Measurements from ENCODE around the gene SKAP2. TPM values are rescaled to one million over a fixed set of nuclear protein-coding genes. Genes with fewer than 3 reads are reported as not detected.

SKAP2 gene
- polyA plus RNA-seq, 3 donors = 19.2 to 204 (median 158) TPM

DNA sequence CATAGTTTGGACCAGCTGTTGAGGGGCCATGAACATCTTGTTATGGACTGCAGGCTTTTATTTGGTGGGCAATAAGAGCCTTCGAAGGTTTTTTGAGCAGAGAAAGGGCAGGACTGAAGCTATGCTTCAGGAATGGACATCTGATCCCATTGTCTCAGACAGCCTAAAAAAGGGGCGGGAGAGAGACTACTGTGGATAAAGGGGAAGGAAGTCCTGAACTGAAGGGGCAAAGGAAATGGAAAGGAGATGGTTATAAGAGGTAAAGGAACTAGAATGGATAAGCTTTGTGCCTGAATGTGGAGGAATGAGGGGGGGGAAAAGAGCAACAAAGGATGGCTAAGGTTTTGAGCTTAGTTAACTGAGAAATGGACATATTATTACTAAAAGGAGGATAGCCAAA, 172.5 kb downstream of the SKAP2 start:
- H3K27ac Mint-ChIP-seq = peak overlapping the region in 1 of 7 donors; percentile 61
- Histone ChIP-seq H3K36me3 (replicated peaks in 1 of 2; ENCODE audit: control insufficient read depth in 1 of 2, insufficient read depth in 2 of 2, low read length in 2 of 2) (peaks cover 2 to 32% of the 10 kb centered on the region in 2 donors), H3K4me2 (replicated peaks; ENCODE audit: extremely low read depth, low read length, poor library complexity, severe bottlenecking) (no peak overlapping the region), H3K9me3 (replicated peaks in 1 of 2; ENCODE audit: control insufficient read depth in 1 of 2, insufficient read depth in 1 of 2, low read length in 2 of 2) (no peaks in the 10 kb centered on the region), H3K4me3 (replicated peaks in 1 of 3; ENCODE audit: low read depth in 2 of 3, low read length in 3 of 3) (no peak overlapping the region), H3K27ac (ENCODE audit: low read depth in 1 of 2, low read length in 2 of 2) (no peak overlapping the region), H3K9ac (ENCODE audit: insufficient read depth, low read length, poor library complexity, severe bottlenecking) (no peak overlapping the region), H4K20me1 (ENCODE audit: insufficient read depth, low read length) (peaks cover 15% of the 10 kb centered on the region), H3K27me3 (ENCODE audit: control insufficient read depth in 2 of 2, insufficient read depth in 2 of 2, low read length in 2 of 2) (no peaks in the 10 kb centered on the region), H3K4me1 (ENCODE audit: control insufficient read depth in 1 of 2, insufficient read depth in 2 of 2, low read length in 2 of 2) (peaks cover 3 to 12% of the 10 kb centered on the region in 2 donors), H3K79me2 (ENCODE audit: insufficient read depth, low read length) (no peaks in the 10 kb centered on the region), H2AFZ (ENCODE audit: insufficient read depth, low read depth, low read length, poor library complexity, severe bottlenecking) (no peak overlapping the region)
- no peak for DNase-seq
- H3K4me3 Mint-ChIP-seq = no peak overlapping the region
- WGBS (ENCODE audit: insufficient coverage) = 35% methylated on average over 2 of the region's 2 CpGs
- no peak for TF ChIP-seq CTCF (IDR thresholded peaks at IDR 0.05)
- peaks cover 14% of the 10 kb centered on the region for H3K4me1 Mint-ChIP-seq
- peaks cover 0 to 2% (median 0%) of the 10 kb centered on the region in 3 donors for H3K27me3 Mint-ChIP-seq (ENCODE audit: low read depth in 3 of 3)
- intact Hi-C loops (cut with micrococcal nuclease) = no loop called here
- H3K9me3 Mint-ChIP-seq = no peaks in the 10 kb centered on the region
- peaks cover 27 to 39% of the 10 kb centered on the region in 2 donors for H3K36me3 Mint-ChIP-seq

DNA sequence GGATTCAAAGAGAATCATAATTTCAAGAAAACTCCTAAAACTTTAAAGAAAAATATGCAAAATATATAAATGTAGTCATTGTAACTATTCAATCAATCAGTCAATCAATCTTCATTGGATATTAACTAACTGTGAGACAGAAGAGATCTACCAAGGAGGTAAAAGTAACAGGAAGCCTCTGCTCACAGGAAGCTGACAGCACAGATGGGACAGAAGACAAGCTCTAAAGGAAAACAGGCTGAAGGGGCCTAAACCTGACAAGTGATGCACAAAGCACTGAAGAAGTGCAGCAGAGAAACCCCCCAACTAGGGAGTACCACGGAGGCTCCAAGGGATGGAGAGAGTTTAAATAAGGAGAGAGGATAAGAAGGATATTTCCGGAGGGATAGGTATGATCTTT, 173.0 kb downstream of the SKAP2 start:
- DNase-seq = no peak

More for the DNA sequence above, 173.0 kb downstream of the SKAP2 start:
- Histone ChIP-seq H3K4me1 (ENCODE audit: control insufficient read depth in 1 of 2, insufficient read depth in 2 of 2, low read length in 2 of 2) (peaks cover 3 to 12% of the 10 kb centered on the region in 2 donors), H3K27ac (ENCODE audit: low read depth in 1 of 2, low read length in 2 of 2) (no peak overlapping the region), H3K27me3 (ENCODE audit: control insufficient read depth in 2 of 2, insufficient read depth in 2 of 2, low read length in 2 of 2) (no peaks in the 10 kb centered on the region), H3K9ac (ENCODE audit: insufficient read depth, low read length, poor library complexity, severe bottlenecking) (no peak overlapping the region), H3K4me3 (replicated peaks in 1 of 3; ENCODE audit: low read depth in 2 of 3, low read length in 3 of 3) (no peak overlapping the region), H3K79me2 (ENCODE audit: insufficient read depth, low read length) (no peaks in the 10 kb centered on the region), H3K36me3 (replicated peaks in 1 of 2; ENCODE audit: control insufficient read depth in 1 of 2, insufficient read depth in 2 of 2, low read length in 2 of 2) (peaks cover 2 to 29% of the 10 kb centered on the region in 2 donors), H4K20me1 (ENCODE audit: insufficient read depth, low read length) (peaks cover 15% of the 10 kb centered on the region), H3K9me3 (replicated peaks in 1 of 2; ENCODE audit: control insufficient read depth in 1 of 2, insufficient read depth in 1 of 2, low read length in 2 of 2) (no peaks in the 10 kb centered on the region), H2AFZ (ENCODE audit: insufficient read depth, low read depth, low read length, poor library complexity, severe bottlenecking) (no peak overlapping the region), H3K4me2 (replicated peaks; ENCODE audit: extremely low read depth, low read length, poor library complexity, severe bottlenecking) (no peak overlapping the region)
- intact Hi-C loops (cut with micrococcal nuclease) = no loop called here
- H3K9me3 Mint-ChIP-seq = no peaks in the 10 kb centered on the region
- no peak overlapping the region for H3K4me3 Mint-ChIP-seq
- 83% methylated on average over 1 of the region's 2 CpGs for WGBS (ENCODE audit: insufficient coverage)
- peaks cover 14% of the 10 kb centered on the region for H3K4me1 Mint-ChIP-seq
- TF ChIP-seq CTCF (IDR thresholded peaks at IDR 0.05) = no peak
- H3K27me3 Mint-ChIP-seq (ENCODE audit: low read depth in 3 of 3) = peaks cover 0 to 2% (median 0%) of the 10 kb centered on the region in 3 donors
- H3K27ac Mint-ChIP-seq = no peak overlapping the region
- H3K36me3 Mint-ChIP-seq = peaks cover 24 to 42% of the 10 kb centered on the region in 2 donors

Measured in CD14-positive monocyte (primary cell).